ENCODE results near the gene OR2L8.

The OR2L8 gene

GRCh38 chr1:247962911-247963588 is 14.4 kb downstream of the OR2L8 start:
- H3K4me3 ChIP-seq (ENCODE audit: control insufficient read depth, low read depth, low read length) = no peak overlapping the region
- no peak for TF ChIP-seq CTCF (conservative IDR thresholded peaks at IDR 0.05; ENCODE audit: control insufficient read depth, insufficient read depth, low read depth, low read length)
- no peak for DNase-seq (ENCODE audit: low read depth)

GRCh38 chr1:247964933-247965332 is 16.3 kb downstream of the OR2L8 start, which contains the start of gene OR2AK2:
Gene OR2AK2, plus strand, starts transcription at chr1:247965233. Its CDS starts 144 bp downstream, at chr1:247965377.
- H3K4me3 ChIP-seq (ENCODE audit: control insufficient read depth, low read depth, low read length) = no peak within 1 kb of the TSS
- DNase-seq (ENCODE audit: low read depth) = no peak
- TF ChIP-seq CTCF (conservative IDR thresholded peaks at IDR 0.05; ENCODE audit: control insufficient read depth, insufficient read depth, low read depth, low read length) = no peak

GRCh38 chr1:247966532-247967204 is 18.0 kb downstream of the OR2L8 start:
- no peak for TF ChIP-seq CTCF (conservative IDR thresholded peaks at IDR 0.05; ENCODE audit: control insufficient read depth, insufficient read depth, low read depth, low read length)
- no peak overlapping the region for H3K4me3 ChIP-seq (ENCODE audit: control insufficient read depth, low read depth, low read length)
- no peak for DNase-seq (ENCODE audit: low read depth)

- no peak for DNase-seq (ENCODE audit: low read depth)
- no peak for TF ChIP-seq CTCF (conservative IDR thresholded peaks at IDR 0.05; ENCODE audit: control insufficient read depth, insufficient read depth, low read depth, low read length)
- no peak overlapping the region for H3K4me3 ChIP-seq (ENCODE audit: control insufficient read depth, low read depth, low read length)
Observed at GRCh38 chr1:247992986-247993385, 44.3 kb downstream of the OR2L8 start.

GRCh38 chr1:247998811-247999210 is 50.2 kb downstream of the OR2L8 start:
- no peak overlapping the region for H3K4me3 ChIP-seq (ENCODE audit: control insufficient read depth, low read depth, low read length)
- no peak for DNase-seq (ENCODE audit: low read depth)
- no peak for TF ChIP-seq CTCF (conservative IDR thresholded peaks at IDR 0.05; ENCODE audit: control insufficient read depth, insufficient read depth, low read depth, low read length)

Measured in fibroblast of mammary gland (primary cell).